HS-27A (cell line): ENCODE results near the gene VSNL1.
A peak's percentile ranks its signal among the peaks of the same experiment; 100 is the strongest.

Experiments
- DNase-seq: peaks from one replicate; pipeline ENCODE4 v3.0.0-alpha.2; 2012; ENCODE audit warnings: low read depth, missing footprints

Gene VSNL1

DNA sequence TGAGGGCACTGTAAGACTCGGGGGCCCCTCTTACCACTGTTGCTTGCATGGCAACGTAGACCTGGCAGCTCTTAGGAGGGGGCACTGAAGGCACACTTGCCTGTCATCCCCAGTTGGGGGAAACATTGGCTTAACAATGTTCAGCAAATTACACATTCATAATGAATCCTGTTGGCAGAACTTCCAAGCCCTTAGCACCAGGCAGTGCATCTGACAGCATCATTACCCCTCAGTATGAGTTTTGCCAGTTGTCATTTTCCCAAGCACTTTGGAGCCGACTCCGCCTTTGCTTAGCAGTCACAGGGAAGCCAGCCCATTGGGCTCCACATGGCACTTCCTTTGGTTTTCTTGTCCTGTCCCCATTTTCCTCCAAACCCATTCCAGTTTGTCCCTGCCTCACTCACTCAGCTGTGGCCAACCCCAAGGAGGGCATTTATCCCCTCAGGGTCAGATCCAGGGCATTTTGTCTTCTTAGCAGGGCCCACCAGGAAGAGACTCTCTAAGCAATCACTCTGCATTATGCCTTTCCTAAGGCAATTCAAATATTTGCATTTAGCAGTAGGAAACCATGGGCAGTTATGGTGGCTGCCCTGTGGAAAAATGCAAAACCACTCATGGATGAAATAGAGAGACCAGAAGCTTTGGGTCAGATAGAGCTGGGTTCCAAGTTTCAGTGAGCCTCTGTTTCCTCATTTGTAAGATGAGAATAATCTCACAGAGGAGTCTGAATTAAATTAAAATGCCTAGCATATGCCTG is 73.9 kb downstream of the VSNL1 start:
- no peak for DNase-seq

DNA sequence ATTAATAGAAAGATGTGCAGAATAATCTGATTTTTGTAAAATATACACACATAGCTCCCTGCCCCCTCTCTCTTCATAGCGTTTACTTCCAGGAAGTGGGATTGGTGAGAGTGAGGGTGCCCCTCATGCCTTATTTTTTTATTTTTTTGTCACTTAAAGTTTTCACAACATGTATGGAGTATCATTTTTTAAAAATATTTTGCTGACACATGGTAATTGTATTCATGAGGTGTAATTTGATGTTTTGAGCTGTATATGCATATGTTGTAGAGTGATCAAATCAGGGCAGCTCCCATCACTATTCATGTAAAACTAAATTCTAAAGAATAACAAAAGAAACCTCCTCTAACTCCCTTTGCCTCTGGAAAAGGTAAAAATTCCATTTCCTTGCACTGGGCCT is 74.7 kb downstream of the VSNL1 start:
- DNase-seq = no peak

DNA sequence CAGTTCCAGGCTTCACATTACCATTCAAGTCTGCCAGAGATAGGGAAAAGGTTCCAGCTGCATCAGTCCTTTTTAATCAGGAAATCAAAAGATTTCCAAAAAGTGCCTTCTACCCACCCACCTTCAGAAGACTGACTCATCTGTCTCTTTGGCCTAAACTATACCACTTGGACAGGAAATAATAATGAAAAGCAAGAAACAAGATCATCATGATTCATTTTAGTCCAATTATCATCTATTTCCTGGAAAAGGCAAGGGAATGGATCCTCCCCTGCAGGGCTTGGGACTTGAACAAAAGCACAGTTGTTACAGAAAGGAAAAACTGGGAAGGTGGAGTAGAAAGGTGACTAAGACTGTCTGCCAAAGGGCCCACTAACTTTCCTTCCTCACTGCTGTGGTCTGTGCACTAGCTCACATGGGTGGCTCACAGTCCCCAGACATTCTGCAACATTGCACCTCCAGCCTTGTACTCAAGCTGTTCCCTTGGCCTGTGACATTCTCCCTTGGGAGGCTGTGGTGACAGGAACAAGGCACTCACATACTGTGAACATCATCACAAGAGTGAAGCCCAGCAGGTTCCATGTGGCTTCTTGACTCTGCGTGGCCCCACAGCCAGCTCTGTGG is 75.3 kb downstream of the VSNL1 start:
- no peak for DNase-seq

DNA sequence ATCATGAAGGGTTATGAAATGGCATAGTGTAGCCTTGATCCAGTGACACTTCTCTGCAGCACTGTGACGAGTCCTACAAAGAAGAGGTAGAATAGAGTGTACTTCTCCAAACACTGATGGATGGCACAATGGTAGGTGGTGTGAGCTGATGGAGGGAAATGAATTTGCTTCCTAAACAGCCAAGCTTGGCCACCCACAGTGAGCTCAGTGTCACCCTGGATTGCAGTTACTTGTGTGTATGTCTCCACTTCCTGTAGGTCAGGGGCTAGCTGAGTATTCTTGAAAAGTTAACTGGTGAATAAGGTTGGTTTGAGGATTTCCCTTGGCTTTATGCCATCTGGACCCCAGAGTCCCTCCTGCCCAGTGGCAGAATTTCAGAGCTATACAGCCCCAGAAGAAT is 75.9 kb downstream of the VSNL1 start:
- no peak for DNase-seq

DNA sequence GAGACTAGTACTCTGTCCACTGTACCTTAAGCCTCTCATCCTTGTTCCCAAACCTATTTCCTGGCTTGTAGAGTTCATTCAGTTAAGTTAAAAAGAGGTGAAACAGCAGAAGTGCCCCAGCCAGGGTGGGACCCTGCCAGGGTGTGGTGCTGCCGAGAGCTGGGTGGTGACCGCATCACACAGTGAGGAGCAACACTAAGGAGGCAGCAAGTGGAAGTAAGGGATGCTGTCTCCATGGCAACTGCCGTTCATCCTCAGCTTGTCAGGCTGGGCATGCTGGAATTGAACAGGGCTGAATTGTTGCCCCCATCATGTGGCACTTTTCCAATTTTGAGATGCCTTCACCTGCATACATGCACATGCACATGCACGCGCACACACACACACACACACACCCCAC is 77.0 kb downstream of the VSNL1 start:
- DNase-seq = no peak

DNA sequence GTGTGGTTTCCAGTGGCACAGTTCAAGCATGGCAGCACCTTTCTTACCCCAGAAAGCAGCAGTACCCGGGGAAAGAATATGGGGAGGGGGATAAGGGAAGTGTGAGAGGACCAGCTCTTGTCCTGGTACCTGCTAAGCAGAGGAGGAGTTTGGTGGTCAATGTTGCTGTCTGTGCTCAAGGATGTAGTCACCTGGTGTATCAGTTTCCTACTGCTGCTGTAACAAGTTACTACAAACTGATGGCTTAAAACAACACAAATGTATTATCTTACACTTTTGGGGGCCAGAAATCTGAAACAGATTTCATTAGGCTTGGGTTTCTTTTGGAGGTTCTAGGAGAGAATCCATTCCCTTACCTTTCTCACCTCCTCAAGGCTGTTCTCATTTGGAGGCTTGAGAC is 77.5 kb downstream of the VSNL1 start:
- DNase-seq = no peak

- DNase-seq = no peak
Measured at GRCh38 chr2:17620280-17620679, 79.8 kb downstream of the VSNL1 start.

DNA sequence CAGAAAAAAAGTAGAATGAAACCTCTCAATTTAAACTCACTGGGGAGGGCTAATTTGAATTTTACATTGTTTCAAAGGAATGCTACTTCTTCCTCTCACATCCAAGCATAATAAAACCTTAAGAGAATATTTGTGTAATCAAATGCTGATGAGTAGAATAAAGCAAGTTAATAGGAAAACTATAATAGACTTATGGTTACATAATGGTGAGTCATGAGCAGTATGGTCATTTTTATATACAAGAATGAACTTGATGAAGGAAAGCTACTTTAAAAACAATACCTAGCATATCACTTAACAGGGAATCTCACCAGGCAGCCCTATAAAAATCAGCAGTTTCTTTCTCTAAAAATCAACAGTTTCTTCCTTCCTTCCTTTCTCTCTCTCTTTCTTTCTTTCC is 80.3 kb downstream of the VSNL1 start:
- no peak for DNase-seq

DNA sequence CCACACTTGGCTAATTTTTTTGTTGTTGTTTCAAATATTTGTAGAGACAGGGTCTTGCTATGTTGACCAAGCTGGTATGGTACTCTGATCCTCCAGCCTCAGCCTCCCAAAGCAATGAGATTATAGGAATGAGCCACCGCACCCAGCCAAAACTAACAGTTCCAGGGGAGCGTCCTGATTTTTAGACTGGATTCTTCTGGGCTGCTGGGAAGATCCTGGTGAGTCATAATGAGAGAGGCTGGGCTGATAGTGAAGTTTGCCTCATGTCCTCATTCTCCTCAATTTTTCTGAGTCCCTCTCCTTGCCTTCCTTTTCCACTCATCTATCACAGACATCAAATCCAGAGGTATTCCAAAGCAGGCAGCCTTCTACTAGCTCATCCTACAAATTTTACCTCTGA is 81.3 kb downstream of the VSNL1 start:
- DNase-seq = no peak

GRCh38 chr2:17625446-17625845 is 85.0 kb downstream of the VSNL1 start:
- no peak for DNase-seq

GRCh38 chr2:17626986-17627385 is 86.5 kb downstream of the VSNL1 start:
- no peak for DNase-seq

- DNase-seq = no peak
Measured at GRCh38 chr2:17627434-17627833, 86.9 kb downstream of the VSNL1 start.

- no peak for DNase-seq
Measured at GRCh38 chr2:17628349-17629261, 88.1 kb downstream of the VSNL1 start.

GRCh38 chr2:17630089-17630488 is 89.6 kb downstream of the VSNL1 start:
- no peak for DNase-seq

DNA sequence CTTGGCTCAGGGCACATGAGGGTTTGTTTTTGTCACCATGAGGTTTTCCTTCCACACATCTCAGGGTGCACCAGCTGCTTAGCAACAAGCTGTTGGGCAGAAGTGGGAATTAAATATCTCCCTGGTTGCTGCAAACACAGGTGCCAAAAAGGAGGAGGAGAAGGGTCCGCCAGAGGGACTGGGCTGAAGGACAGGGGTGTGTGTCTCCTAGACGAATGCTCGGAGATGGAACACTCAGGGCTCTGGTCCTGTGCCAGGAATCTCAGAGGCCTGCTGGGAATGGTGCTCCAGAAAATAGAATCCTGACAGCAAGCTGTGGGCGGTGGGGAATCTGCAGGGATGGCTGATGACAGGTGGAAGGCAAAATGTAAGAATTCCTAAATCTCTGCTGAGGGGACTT is 94.5 kb downstream of the VSNL1 start:
- DNase-seq = no peak

DNA sequence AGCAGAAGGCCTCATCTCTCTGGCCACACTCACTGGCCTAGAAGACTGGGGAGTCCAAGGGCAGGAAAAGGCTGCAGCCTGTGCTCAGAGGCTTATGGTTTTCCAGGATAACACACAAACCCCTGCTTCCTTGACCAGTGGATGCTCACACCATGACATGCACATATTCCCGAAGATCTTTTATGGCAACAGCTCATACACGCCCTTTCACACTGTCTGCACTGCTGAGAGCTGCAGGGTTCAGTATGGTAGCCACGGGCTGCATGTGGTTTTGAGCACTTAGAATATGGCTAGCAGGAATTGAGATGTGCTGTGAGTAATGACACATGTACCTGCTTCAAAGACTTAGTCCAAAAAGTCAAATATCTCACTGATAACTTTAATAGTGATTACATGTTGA is 95.8 kb downstream of the VSNL1 start:
- DNase-seq = no peak

DNA sequence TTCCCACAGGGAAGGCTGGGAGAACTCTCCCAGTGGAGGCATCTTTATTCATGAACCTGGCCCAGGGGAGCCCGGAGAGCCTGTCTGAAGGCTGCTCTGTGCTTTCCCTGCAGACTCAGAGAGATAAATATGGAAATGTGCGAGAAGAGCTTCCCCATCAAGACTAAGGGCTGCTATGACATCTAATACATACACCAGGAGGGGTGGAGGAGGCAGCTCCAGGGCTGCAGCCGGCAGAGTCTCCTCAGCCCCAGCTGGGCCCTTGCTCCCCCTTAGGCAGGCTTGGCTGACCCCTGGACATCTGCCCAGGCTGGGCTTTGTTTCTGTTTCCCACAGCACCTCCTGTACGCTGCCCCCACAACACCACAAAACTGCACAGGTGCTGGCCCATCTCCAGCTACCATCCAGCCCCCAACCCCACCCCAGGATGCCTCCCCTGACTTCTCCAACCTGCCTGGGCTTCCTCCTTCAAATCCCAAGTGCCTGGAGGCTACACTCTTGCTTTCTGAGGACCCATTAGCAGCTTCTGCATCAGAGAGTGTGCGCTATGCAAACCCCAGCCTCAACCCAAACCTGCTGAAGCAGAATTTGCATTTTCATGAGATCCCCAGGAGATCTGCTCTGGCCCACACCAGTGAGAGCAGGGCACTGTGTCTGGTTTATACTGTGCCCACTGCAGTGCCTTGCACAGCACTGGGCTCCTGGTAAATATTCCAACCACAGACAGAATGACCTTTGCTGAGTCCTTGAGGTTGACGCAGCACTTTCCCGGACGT is 96.8 kb downstream of the VSNL1 start:
- DNase-seq = no peak

DNA sequence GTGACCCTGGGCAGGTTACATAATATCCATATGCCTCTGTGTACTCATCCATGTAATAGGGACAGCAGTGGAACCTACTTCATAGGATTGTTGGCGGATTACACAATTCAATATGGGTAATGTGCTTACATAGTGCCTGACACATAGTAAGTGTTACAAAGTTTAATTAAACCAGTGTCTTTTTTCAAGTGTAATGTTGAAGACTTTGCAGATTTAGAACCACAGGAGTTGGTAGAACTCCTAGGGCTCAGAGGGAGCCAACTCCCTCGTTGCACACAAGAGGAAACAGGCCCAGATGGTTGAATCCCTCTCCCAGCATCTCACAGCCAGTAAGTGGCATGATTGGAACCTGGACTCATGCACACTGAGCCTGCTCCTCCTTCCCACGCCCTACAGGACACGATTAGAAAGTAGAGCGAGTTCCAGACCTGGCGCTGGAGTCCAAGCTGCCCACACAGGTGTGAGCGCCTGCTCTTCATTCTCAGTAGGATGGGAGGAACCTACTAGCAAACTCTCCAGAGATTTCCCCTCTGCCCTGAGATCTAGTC is 97.8 kb downstream of the VSNL1 start:
- no peak for DNase-seq

DNA sequence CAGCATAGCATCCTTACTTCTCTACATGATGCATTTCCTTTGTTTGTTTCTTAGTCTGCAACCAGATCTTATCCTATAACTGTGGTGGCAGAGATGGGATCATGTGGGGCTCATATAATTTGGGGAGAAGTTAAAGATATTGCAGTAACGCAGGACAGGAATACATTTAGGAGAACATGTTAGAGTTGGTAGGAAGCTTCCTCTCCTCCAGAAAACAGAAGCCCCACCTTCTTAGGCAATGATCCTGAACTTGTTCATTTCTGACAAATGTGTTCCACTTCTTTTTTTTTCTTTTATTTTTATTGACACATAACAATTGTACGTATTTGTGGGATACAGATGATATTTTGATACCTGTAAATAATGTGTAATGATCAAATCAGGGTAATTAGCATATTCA is 99.9 kb downstream of the VSNL1 start:
- no peak for DNase-seq

DNA sequence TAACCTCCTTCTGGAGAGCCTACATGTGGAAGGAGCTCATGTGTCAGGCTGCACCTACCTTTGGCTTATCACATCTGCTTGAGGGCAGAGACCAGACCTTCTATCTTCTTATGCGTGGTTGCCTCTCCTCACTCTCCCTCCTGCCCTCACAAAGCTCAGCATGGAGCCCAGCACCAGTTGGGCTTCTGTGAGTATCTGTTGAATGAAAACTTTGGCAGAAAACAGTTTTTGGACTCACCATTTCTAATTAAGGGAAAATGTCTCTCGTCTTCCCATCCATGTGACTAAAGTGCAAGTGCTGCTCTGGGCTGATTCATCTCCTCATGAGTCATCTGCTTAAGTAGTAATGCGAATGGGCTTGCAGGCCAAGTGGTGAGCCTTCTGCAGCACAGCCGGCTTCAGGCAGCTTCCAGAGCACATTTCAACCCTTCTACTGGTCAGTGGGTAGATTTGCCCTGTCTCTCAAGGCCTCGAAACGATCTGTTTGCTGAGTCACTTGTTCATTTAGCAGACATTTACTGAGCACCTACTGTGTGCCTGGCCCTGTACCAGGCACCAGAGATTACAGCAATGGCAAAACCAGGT is 102.6 kb downstream of the VSNL1 start:
- DNase-seq = peak; percentile 82

DNA sequence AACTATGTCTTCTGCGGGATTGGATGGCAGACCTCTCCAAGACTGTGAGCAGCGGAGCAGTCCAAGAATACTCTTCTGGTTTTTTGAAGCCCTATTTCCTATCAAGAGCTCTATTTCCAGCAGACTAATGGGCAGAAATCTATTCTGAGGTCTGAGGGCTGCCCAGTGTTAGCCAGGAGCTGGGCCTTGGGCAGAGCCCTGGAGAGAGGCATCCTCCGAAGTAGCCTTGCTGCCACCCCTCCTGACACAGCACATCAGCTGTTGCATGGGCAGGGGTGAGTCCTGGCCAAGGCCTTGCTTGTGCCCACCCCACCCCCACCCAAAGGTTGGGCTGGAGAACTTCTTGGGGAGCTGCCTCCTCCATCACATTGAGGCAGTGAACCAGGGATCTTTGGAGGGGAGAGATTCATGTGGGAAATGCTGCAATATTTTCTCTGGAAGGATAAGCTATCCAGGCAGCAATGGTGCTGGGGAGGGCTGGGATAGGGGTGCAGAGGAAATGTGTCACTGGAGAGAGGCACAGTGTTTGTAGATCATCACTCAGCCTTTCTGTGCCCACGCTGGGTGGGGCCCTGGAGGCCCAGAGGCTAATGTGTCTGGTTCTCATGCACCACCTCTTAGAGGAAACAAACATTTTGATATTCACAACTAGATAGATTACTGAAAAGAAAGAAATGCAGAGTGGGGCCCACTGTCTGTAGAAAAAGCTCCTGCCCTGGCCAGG is 104.7 kb downstream of the VSNL1 start:
- no peak for DNase-seq
